ENCODE results near the gene FGF18. TPM values are rescaled to one million over a fixed set of nuclear protein-coding genes. Genes with fewer than 3 reads are reported as not detected.

The FGF18 gene
- total RNA-seq, 2 donors from 2014 or later = 0.35 TPM; not detected in 1

DNA sequence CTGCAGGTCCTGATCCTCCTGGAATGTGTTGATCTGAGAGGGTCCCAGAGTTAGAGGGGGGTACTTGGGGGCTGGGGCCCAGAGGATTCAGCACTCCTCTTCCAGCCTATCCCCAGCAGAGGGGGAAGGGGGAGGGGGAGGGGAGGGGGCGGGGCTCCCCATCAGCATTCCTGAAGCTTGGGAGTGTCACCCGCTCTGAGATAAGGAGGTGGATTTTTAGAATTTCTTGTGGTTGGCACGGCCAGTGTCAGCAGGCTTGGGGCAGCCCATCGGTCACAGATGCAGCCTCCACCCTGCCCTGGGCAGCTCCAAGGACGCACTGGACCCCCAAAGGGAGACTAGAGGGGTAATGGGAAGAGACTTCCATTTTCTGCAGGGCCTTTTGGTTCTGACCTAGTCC lies 5.3 kb downstream of the FGF18 start:
- intact Hi-C loops (cut with DNase I) = loop anchor here (5.0 kb wide), 1 partner anchor 618 kb away; no protein-coding TSS in a partner anchor
- Histone ChIP-seq H3K9ac (ENCODE audit: low read depth in 2 of 2, low read length in 2 of 2) (no peak overlapping the region), H3K4me1 (peaks cover 9% of the 10 kb centered on the region), H3K9me3 (no peaks in the 10 kb centered on the region), H3K4me3 (no peak overlapping the region), H3K27me3 (peaks cover 6% of the 10 kb centered on the region), H3K27ac (no peak overlapping the region), H3K36me3 (no peaks in the 10 kb centered on the region)
- TF ChIP-seq, protein P1, sequence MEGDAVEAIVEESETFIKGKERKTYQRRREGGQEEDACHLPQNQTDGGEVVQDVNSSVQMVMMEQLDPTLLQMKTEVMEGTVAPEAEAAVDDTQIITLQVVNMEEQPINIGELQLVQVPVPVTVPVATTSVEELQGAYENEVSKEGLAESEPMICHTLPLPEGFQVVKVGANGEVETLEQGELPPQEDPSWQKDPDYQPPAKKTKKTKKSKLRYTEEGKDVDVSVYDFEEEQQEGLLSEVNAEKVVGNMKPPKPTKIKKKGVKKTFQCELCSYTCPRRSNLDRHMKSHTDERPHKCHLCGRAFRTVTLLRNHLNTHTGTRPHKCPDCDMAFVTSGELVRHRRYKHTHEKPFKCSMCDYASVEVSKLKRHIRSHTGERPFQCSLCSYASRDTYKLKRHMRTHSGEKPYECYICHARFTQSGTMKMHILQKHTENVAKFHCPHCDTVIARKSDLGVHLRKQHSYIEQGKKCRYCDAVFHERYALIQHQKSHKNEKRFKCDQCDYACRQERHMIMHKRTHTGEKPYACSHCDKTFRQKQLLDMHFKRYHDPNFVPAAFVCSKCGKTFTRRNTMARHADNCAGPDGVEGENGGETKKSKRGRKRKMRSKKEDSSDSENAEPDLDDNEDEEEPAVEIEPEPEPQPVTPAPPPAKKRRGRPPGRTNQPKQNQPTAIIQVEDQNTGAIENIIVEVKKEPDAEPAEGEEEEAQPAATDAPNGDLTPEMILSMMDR (IDR thresholded peaks at IDR 0.05) = no peak
- DNase-seq = no peak

DNA sequence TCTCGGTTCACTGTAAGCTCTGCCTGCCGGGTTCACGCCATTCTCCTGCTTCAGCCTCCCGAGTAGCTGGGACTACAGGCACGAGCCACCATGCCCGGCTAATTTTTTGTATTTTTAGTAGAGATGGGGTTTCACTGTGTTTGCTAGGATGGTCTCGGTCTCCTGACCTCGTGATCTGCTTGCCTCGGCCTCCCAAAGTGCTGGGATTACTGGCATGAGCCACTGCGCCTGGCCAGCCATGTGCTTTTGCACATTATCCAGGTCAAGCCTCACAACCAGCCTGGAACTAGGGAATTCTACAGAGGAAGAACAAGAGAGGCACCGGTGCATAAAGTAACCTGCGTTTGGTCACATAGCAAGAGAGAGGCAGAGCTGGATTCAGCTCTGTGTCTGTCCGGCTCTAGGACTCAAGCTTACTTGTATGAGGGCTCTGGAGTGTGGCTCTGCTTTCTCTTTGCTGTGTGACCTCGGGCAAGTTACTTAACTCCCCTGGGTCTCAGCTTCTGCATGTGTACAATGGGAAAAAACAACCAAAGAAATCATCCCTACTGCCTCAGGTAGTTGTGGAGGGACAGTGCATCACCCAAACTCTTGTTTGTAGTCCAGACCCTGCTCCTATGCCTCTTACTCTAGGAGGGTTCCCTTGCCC lies 6.3 kb downstream of the FGF18 start:
- DNase-seq = no peak
- Histone ChIP-seq H3K9ac (ENCODE audit: low read depth in 2 of 2, low read length in 2 of 2) (no peak overlapping the region), H3K9me3 (no peaks in the 10 kb centered on the region), H3K4me3 (no peak overlapping the region), H3K36me3 (no peaks in the 10 kb centered on the region), H3K27ac (no peak overlapping the region), H3K27me3 (no peaks in the 10 kb centered on the region), H3K4me1 (peaks cover 2% of the 10 kb centered on the region)
- intact Hi-C loops (cut with DNase I) = no loop called here
- TF ChIP-seq, protein P1 (IDR thresholded peaks at IDR 0.05) = no peak

DNA sequence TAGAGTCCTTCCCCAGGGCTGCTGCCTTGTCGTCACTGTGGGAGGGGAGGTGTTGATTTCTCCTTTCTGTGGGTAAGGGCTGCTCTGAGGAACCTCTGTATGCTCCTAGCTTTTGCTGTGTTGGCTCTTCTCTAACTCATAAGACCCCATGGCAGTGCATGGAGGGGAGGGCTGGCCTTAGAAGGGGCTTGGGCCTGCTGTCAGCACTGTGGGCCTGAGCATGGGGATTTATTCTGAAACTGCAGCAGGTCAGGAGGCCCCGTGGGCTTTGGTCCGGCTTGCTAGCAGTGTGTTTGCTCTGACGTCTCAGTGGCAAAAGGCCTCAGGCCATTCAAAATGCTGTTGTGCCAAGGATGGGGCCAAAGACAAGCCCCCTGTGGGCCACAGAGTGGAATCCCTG lies 6.8 kb downstream of the FGF18 start:
- no peak overlapping the region for H3K9ac ChIP-seq (ENCODE audit: low read depth in 2 of 2, low read length in 2 of 2)
- no peaks in the 10 kb centered on the region for H3K36me3 ChIP-seq
- H3K4me3 ChIP-seq = no peak overlapping the region
- no peak overlapping the region for H3K27ac ChIP-seq
- intact Hi-C loops (cut with DNase I) = no loop called here
- TF ChIP-seq, protein P1 (IDR thresholded peaks at IDR 0.05) = no peak
- H3K4me1 ChIP-seq = no peaks in the 10 kb centered on the region
- no peaks in the 10 kb centered on the region for H3K9me3 ChIP-seq
- no peak for DNase-seq
- H3K27me3 ChIP-seq = no peaks in the 10 kb centered on the region

DNA sequence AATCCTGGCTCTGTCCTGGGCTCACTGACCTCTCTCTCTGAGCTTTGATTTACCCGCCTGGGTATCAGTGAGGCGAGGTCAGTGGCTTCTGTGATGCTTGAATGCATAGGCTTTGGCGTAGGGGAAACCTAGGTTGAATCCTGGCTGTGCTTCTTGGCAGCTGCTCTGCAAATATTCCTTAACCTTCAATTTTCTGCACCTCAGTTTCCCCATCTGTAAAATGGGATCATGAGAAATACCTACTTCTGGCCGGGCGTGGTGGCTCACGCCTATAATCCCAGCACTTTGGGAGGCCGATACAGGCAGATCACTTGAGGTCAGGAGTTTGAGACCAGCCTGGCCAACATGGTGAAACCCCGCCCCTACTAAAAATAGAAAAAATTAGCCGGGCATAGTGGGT lies 7.2 kb downstream of the FGF18 start:
- Histone ChIP-seq H3K9me3 (no peaks in the 10 kb centered on the region), H3K27me3 (no peaks in the 10 kb centered on the region), H3K4me1 (no peaks in the 10 kb centered on the region), H3K36me3 (no peaks in the 10 kb centered on the region), H3K9ac (ENCODE audit: low read depth in 2 of 2, low read length in 2 of 2) (no peak overlapping the region), H3K4me3 (no peak overlapping the region), H3K27ac (no peak overlapping the region)
- intact Hi-C loops (cut with DNase I) = no loop called here
- no peak for DNase-seq
- TF ChIP-seq, protein P1 (IDR thresholded peaks at IDR 0.05) = no peak

DNA sequence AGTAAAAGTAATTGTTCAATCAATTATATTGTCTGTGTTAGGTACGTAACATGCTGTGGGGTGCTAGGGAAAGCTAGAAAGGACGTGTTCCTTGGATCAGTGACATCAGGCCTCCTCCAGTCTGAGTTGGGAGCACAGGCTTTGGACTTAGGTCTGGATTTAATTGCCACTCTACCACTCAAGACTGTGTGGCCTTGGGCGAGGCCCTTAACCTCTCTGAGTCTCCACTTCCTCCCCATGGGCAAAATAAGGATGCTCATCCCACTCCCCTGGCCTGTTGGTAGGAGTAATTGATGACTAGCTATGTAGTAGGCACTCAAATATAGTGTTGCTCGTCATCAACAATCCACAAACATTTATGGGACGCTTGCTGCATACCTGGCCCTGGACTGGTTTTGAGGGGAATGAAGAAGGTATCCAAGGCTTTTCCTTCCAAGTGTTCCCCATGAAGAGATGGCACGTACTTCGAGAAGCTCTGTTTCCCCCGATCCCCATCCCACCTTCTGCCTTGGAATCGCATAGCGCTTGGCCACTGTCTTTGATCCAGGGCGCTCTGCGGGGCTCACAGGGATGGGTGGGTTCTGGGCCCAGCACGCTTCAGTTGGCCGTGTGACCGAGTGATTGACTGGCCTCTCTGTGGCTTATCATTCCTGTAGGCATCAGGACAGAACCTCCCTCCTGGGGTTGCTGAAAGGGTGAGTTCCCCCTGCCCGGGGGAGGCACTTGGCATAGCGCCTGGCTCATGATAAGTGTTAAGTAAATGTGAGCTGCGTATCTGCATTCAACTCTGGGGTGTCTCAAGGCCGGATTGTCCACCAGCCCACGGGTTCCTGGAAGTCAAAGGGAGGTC lies 8.1 kb downstream of the FGF18 start:
- Histone ChIP-seq H3K9me3 (no peaks in the 10 kb centered on the region), H3K4me1 (no peaks in the 10 kb centered on the region), H3K27ac (no peak overlapping the region), H3K27me3 (no peaks in the 10 kb centered on the region), H3K36me3 (no peaks in the 10 kb centered on the region), H3K9ac (ENCODE audit: low read depth in 2 of 2, low read length in 2 of 2) (no peak overlapping the region), H3K4me3 (no peak overlapping the region)
- TF ChIP-seq, protein P1 (IDR thresholded peaks at IDR 0.05) = no peak
- no peak for DNase-seq
- intact Hi-C loops (cut with DNase I) = no loop called here

Data from colonic mucosa (tissue), 4 donors.